GM18526 (cell line): ENCODE measurements around the gene CLCF1.

Experiments used
- POLR2A ChIP-seq: IDR thresholded peaks from 3 replicates; pipeline ENCODE4 v1.6.1; 2011; ENCODE audit not compliant: insufficient read length; ENCODE audit errors: extremely low read depth

The CLCF1 gene

GRCh38 chr11:67400251-67400941 is 27.0 kb upstream of the CLCF1 start:
- no peak for TF ChIP-seq POLR2A

GRCh38 chr11:67398661-67399563 is 25.5 kb upstream of the CLCF1 start:
- TF ChIP-seq POLR2A = peak; percentile 22

- TF ChIP-seq POLR2A = no peak
These were observed 24.7 kb upstream of the CLCF1 start for GRCh38 chr11:67397986-67398660.

- TF ChIP-seq POLR2A = no peak
These were observed 24.1 kb upstream of the CLCF1 start for GRCh38 chr11:67397536-67397935.

- TF ChIP-seq POLR2A = no peak
These were observed 23.4 kb upstream of the CLCF1 start for GRCh38 chr11:67396587-67397389.

DNA sequence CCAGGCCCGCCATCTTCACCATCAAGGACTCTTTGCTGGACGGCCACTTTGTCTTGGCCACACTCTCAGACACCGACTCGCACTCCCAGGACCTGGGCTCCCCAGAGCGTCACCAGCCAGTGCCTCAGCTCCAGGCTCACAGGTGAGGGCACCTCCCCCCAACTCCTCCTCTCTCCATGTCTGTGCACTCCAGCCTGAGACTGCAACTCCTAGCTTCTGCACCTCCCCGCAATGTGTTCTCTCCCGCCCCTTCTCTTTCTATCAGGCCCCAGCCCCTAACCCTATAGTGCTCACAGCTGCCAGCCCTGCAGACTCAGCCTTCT is 22.8 kb upstream of the CLCF1 start:
- TF ChIP-seq POLR2A = no peak

- no peak for TF ChIP-seq POLR2A
These were observed 22.3 kb upstream of the CLCF1 start for GRCh38 chr11:67395555-67396258.

DNA sequence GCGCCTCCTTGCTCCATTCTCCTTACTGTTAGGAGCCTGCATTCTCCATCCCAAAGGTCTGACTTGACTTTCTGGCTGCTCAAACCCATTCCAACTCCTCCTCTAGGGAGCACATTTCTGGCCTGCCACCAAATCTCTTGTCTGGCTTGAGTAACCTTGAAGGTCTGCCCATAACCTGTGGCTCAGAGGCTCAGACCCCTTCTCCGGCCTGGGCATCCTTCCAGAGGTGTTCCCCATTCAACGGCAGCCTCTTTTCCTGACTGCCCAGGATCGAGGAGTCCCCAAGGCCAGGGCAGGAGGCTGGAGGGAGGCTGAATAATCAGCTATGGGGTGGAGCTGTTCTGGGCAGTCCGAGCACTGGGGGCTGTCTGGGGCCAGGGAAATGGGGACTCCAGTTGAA is 20.6 kb upstream of the CLCF1 start:
- TF ChIP-seq POLR2A = no peak

- TF ChIP-seq POLR2A = no peak
These were observed 20.0 kb upstream of the CLCF1 start for GRCh38 chr11:67393437-67393836.

GRCh38 chr11:67392183-67392715 is 18.9 kb upstream of the CLCF1 start:
- TF ChIP-seq POLR2A = no peak

- peak; percentile 79 for TF ChIP-seq POLR2A
These were observed 18.1 kb upstream of the CLCF1 start, which contains the start of gene RAD9A for GRCh38 chr11:67391304-67392182. TSS of gene RAD9A (plus strand) at chr11:67391986. CDS start at chr11:67392045, 59 bp downstream.

DNA sequence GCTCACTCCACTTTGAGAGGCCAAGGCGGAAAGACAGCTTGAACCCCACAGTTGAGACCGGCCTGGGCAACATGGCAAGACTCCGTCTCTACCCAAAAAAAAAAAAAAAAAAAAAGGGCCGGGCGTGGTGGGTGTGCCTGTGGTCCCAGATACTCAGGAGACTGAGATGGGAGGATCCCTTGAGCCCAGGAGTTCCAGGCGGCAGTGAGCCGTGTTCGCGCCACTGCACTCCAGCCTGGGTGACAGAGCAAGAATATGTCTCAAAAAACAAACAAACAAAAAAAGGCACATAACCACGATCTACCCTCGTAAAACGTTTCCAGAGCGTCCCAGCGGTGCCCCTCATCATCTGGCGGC is 17.5 kb upstream of the CLCF1 start:
- no peak for TF ChIP-seq POLR2A

DNA sequence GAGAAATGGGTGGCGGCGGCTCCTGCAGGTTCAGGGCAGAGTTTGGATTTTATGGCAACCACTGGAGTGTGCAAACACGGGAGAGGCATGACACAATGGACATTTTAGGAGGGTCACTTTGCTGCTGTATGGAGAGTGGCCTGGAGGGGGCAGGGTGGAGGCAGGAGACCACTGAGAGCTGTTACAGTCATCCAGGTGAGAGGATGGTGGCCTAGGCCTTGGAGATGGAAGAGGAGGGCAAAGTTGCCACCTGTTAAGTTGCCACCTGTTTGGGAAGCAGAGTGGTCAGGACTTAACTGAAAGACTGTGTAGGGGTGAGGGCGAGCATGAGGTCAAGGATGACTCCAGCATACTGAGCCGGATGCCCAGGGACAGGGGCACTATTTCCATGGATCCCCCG is 16.1 kb upstream of the CLCF1 start:
- TF ChIP-seq POLR2A = no peak
